Suppressor macrophage treated with lipopolysaccharide for 1 hour (primary cell): ENCODE data around the gene COL4A1.

Experiments
- DNase-seq, 3 donors: peaks; one replicate each; pipeline ENCODE4 v3.0.0-alpha.2; 2020 to 2022

COL4A1 gene

GRCh38 chr13:110341445-110342244 lies 34.7 kb upstream of the COL4A1 start:
- DNase-seq, result peak; percentile 52 to 76 (median 66)

DNA sequence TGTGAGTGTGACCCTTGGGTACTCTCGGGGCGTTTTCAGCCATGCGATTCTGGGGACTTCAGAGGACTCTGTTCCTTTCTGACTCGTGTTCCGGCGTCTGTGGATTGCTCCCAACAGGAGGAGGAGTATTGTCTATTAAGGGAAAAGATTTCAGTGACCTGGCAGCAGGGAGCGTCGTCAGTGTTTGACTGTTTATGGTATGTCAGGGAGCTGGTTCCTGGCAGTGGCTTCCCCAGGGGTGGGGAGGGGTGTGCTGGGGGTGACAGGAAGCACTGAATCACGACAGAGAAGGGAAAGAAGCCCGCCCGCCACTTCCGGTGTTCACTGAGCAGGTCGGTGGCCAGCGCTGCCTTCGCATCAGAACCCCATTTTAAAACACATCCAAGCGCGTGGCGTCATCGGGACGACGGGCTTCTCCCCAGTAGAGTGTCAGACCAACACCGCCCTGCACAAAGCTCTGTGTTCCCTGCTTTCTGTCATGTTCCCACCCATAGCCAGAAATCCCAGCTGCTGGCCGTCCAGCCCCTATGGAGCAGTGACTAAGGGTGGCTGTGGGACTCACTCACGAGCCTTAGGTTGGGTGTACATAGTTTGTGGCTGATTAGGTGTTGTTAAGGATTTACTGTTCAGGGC lies 34.0 kb upstream of the COL4A1 start:
- peak; percentile 65 to 75 (median 71) for DNase-seq

DNA sequence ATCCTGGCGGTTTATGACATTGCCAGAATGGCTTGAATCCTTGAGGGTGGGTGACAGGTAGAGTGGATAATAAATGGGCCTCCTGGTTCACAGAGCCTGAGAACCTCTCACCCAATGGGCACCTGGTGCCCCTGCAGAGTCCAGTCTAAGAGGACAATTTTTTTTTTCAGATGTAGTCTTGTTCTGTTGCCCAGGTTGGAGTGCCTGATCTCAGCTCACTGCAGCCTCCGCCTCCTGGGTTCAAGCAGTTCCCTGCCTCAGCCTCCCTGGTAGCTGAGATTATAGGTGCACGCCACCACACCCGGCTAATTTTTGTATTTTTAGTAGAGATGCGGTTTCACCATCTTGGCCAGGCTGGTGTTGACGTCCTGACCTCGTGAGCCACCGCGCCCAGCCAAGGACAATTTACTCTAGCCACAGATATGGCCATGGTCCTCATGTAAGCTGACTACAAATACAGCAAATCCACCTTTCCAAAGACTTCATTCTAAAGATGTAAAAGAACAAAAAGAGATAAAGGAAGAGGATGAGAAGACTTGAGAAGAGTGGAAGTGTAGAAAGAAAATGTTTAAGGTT lies 33.1 kb upstream of the COL4A1 start:
- DNase-seq, result no peak

DNA sequence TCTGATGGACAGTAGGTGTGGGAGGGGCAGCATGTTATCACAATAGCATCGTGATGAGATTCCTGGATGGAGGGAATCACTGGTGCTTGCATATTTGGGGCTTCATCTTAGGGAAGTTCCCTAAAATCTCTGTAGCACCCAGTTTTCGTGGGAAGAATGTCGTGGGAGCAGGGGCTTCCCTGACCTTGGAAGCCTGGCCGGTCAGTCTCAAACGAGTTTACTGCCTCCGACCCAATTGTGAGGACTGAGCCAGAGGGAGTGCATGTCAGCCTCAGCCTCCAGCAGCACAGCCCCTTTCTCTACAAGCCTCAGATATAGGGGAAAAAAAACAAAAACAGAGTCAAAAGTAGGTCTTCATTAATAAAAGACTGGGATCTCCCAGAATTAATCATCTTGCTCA lies 32.3 kb upstream of the COL4A1 start:
- DNase-seq, result no peak

DNA sequence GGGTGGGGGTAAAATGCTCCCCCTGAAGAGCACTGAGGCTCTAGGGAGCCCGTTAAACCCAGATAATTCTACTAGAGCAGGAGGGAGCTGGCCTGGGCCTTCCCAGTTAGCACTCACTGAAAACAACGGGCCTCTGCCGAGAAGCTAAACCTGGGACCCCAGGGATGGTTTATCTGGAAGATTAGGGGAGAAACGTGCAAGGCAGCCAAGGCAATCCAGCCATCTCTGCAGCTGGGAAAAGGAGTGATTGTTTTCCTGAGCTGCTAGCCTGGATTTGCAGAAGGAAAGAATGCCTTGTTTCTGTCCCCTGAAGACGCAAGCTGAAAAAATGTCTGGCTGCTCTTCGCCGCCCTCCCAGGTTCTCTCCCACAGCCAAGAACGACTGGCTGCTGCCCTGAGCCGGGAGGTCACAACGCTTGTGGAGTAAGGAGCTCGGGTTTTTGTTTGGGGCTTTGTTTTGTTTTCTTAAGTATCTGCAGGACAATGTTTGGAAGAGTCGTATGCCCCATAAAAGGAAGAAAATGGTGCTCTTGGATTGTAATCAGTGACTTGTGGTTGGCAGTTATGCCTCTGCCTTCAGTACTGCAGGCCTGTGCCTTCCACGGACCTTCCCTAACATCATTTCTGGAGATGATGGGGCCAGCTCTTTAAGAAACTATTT lies 31.6 kb upstream of the COL4A1 start:
- no peak for DNase-seq

DNA sequence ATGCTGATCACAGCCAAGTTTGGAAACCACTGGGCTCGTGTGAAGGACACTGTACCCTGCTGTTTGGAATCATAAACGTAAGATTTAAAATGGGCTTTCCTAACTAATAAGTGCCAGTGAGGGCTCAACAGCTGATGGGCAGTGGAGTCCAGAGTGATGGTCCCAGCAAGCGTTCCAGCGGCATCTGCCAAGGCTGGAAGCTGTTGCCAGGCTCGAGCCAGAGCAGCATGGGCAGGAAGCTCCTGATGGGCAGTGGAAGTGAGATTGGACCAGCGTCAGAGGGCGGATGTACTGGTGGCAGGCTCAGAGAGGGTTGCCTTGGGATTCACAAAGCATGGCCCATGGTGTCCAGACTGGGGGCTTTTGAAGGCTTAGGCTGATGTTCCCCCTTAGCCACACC lies 30.3 kb upstream of the COL4A1 start:
- no peak for DNase-seq

DNA sequence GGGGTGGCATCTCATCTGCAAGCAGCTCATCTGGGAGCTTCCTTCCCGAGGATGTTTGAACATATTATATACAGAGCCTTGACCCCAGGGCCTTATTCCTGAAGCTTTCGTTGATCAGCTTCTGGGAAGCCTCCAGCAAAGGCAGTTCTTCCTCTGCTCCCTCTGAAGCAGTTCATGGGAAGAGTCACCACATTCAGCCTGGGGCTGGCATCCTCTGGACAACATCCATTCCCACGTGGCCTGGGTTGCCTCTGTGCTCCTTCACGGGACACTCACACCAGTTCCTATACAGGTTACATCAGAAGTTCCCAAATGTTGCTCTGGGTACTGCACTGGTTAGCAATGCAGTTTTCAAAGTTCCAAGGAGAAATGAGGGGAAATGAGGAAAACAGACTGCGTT lies 29.7 kb upstream of the COL4A1 start:
- no peak for DNase-seq

DNA sequence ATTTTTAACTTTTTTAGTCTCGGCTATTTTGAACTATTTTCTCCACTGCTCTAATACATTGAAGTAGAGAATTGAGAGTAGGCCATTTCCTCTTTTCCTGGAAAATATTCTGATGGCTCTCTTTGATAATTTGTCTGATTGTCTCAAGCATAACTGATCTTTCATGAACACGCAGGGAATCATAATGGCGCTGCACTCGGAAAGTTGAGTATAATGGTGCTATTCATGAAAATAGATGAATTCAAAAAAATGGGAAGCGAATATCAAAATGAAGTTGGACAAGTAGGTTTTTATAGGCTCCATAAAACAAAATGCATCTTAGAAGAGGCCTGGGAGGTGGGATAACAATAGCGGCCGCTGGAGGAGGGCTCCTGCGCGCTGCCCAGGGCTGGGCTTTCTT lies 29.2 kb upstream of the COL4A1 start:
- no peak for DNase-seq

GRCh38 chr13:110334841-110335490 lies 28.0 kb upstream of the COL4A1 start:
- peak in 1 of 3 donors; percentile 4 for DNase-seq

DNA sequence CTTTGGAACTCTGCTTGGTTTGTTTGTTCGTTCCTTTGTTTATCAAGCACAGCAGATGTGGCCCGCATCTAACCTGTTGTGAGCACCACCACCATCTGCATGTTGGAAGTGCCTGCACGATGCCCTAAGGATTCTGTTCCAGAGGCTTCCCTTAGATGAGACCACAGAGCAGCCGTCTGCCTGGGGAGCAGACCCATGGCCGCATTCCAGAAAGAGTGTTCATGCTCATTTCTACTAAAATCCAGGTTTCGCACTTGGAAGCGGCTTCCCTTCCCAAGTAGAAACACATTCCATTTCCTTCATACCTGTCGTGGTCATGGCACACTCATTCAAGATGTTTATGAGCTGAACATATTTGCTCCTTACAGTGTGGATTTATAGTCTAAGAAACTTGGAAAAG lies 27.3 kb upstream of the COL4A1 start:
- DNase-seq, result no peak

DNA sequence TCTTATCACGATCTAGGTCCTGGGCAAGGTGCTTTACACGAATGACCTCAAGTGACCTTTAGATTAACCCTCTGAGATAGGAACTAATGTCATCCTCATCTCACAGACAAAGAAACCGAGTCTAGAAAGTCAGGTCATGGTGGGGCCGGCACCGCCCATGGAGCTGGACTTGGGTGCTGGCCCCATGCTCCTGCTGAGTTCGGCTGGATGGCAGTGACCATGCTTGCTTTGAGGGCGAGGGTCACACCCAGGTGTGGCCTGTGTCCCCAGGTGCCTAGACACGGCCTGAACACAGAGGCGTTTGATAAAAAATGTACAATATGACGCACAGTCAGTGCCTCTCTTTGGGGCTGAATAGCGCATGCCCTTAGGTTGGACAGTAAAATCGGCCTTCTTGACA lies 26.9 kb upstream of the COL4A1 start:
- DNase-seq, result no peak

DNA sequence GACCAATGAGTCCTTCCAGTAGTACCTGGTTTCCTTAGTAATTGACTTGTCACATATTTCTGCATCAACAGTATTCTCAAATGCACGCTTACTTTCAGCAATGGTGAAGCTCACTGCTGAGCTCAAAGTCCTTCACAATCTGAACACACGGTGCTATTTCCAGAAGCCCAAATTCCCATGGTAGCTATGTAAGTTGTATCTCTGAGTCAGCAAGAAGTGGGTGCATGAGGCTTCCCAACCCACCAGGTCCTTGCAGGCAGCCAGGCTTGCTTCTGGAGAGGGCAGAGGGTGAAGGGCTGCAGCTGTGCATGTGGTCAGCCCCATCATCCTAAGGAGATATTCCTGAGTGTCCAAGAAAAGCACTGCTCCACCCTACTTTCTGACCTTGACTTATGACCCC lies 25.8 kb upstream of the COL4A1 start:
- no peak for DNase-seq

DNA sequence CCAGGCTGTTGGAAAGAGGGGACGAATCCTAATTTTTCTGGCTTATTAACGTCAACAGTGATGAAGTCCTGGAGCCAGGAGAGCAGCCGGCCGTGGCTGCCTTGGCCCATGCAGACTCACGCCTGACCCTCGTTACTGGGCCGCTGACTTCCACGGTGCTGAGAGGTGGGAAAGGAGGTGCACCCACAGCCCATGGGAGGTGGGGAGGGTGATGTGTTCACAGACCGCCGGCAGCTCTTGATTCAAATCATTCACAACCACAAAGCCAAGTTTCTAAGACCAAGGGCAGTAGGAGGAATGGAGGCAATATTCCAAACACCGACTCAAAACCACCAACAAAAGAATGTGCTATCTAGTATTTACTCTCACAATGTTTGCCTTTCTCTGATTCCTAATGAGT lies 24.4 kb upstream of the COL4A1 start:
- no peak for DNase-seq

DNA sequence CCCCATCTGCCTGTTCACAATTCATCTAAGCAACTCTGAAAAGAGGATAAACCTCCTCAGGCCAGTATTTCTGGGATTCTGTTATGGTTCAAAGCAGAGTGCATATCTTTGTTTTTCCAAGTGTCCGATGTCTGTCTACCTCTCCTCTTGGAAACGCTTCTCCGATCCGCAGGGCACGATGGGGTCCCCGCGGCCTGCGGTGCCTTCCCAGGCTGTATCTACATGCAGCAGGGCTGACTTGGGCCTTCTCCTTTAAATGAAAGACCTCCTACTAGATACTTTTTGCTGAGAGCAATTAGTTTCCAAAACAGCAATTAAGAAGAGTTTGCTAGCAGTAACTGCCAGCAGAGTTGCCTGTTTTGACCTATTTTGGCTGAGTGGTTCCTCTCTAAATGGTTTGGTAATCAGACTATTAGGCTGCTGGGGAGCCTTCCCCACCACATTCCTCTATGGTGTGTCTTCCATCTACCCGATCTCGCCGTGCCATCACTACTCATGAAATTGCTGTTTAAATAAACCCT lies 23.6 kb upstream of the COL4A1 start:
- DNase-seq, result no peak

- DNase-seq, result no peak
Observed at GRCh38 chr13:110329798-110330461, 23.0 kb upstream of the COL4A1 start.

GRCh38 chr13:110329258-110329657 lies 22.3 kb upstream of the COL4A1 start:
- no peak for DNase-seq

DNA sequence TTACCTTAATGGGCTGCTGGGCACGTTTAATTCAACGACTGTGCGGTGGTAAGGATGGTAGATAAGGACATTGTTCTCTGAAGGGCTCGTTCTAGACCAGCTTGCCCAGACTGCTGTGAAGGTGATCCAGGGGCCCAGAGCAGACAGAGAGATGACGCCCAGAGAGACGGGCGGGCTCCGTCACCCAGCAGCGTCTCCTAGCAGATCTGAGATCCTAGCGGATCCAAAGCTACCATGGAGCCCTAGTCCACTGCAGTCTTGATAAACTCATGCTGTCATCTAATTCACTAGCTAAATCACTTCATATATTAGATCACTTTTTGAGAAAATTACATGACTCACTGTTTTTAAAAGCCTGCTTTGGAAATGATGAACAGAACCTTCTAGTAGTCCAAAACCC lies 21.6 kb upstream of the COL4A1 start:
- DNase-seq, result no peak

DNA sequence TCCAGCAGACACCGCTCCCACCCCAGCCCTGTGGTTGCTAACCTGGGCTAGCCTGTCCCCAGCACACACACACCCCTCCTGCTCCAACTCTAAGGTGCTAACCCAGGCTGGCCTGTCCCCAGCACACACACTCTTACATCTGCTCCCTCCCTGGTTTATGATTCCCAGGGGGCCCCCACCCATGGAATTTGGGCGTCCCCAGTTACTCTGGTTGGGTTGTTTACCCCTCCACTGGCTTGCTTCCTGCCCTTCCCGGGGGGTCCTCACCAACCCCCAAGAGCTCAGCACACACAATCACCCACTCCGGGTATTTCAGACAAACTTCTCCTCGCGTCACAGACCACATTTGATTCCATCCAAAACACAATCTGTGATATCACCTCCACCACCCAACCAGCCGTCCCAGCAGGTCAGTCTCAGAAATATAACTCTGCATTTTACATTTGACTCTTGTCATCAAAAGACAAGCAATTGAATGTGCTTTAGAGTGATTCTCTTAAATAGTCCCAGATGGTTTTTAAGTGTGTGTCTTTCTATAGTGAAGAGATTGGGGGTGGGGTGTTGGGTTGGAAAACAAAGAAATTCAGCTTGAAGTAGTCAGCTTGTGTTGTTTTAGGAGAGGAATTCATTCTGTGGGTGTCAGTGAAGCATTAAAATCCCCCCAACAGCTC lies 20.2 kb upstream of the COL4A1 start:
- no peak for DNase-seq

GRCh38 chr13:110326263-110326904 lies 19.4 kb upstream of the COL4A1 start:
- no peak for DNase-seq

DNA sequence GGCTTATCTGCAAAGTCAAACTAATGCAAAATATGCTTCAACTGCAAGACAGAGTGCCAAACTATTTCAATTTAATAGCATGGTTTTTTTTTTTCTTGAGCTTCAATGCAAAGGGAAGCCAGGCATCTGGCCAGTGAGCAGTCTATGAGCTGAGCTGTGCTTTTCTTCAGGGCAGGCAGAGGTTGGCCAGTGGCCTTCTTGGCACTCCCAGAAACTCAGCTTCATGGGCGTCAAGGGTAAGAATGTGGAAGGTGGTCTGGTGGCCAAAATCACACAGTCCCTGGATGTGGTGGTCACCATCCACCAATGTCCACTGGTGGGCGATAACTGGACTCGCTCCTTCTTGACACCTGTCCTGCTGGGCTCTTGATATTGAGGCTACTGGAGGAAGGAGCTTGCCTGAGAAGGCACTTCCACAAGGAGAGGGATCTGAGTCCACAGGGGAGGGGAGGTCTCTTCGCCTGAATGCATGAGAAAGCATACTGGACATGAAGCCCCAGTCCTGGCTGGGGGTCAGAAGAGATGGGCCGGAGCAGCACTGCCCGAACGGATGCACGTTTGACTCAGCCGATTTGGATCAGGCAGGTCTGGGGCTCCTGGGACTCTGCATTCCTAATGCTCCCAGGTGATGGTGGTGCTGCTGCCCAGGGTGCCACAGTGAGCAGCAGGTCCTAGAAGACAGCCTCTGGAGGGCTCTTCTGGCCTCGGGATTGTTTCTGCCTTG lies 17.2 kb upstream of the COL4A1 start:
- DNase-seq, result no peak
